GM10266 (cell line): Measurements from ENCODE around the gene KIF26A.

ENCODE experiments used
- DNase-seq: peaks from one replicate; pipeline ENCODE4 v3.0.0; 2012; ENCODE audit errors: extremely low spot score
- TF ChIP-seq, protein P1 (sequence below): IDR thresholded peaks from 2 replicates; pipeline ENCODE4 v1.5.1; 2012; ENCODE audit warnings: mild to moderate bottlenecking, low read depth; ENCODE audit not compliant: control insufficient read depth, insufficient read depth; ENCODE audit errors: missing control alignments

The KIF26A gene

DNA sequence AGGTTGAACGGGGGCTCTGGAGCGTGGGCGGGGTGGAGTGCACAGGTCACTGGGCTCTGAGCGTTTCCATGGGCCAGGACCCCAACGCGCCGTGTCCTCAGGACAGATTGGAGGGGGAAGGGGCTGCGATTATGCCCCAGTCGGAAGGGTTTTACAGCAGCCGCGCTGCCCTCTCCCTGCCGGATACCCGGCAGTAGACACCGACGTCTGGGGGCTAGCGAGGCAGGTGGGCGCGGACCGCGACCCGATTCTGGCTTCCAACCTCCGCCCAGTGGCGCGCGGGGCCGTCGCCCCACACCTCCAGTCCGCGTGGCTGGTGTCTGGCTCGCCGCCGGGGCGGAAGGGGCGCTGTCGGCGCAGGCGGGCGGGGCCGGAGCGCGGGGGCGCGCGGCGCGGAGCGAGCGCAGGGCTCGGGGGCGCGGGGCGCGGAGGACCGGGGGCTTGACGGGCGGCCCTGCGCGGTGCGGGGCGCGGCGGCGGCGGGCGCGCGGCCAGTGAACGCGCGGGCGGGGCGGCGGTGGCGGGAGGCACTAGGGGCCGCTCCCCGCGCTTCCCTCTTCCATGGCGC is 2.4 kb upstream of the KIF26A start:
- no peak for DNase-seq
- TF ChIP-seq, protein P1, sequence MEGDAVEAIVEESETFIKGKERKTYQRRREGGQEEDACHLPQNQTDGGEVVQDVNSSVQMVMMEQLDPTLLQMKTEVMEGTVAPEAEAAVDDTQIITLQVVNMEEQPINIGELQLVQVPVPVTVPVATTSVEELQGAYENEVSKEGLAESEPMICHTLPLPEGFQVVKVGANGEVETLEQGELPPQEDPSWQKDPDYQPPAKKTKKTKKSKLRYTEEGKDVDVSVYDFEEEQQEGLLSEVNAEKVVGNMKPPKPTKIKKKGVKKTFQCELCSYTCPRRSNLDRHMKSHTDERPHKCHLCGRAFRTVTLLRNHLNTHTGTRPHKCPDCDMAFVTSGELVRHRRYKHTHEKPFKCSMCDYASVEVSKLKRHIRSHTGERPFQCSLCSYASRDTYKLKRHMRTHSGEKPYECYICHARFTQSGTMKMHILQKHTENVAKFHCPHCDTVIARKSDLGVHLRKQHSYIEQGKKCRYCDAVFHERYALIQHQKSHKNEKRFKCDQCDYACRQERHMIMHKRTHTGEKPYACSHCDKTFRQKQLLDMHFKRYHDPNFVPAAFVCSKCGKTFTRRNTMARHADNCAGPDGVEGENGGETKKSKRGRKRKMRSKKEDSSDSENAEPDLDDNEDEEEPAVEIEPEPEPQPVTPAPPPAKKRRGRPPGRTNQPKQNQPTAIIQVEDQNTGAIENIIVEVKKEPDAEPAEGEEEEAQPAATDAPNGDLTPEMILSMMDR, result no peak

DNA sequence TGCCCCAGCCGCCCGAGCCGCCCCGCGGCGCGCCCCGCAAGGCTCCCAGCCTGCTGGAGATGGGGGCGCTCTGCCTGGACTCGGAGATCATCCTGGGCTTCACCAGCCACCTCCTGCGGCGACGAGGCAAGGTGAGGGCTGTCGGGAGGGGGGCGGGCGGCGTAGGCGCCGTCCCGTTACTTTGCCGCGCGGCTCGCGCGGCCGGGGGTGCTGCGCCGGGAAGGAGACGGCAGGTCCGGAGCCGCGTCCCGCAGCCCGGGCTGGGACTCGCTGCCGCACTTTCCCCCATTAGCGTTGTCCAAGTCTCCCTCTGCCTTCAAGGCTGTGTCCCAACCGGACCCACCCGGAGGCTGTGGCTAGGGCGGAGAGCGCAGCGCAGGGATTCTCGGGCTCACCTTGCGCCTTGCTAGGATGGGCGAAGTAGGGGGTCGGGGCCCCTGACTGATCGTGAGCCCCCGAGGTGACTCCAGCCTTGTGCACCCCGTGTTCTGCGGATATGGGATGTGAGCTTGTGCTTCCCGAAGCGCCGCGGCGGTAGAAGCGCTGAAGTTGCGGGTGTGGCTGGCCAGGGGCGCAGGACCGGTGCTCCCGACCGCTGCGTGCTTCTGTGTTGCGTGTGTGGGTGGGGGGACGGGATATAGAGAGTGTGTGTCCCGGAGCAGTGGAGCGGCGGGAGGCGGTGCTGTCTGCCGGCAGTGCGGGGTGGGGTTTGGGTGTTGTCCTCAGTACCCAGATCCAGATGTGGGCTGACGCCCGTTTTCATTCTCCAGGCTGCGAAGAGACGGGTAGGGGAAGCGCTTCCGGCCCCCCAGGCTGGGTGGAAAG is 1.7 kb upstream of the KIF26A start:
- TF ChIP-seq, protein P1, result no peak
- no peak for DNase-seq

DNA sequence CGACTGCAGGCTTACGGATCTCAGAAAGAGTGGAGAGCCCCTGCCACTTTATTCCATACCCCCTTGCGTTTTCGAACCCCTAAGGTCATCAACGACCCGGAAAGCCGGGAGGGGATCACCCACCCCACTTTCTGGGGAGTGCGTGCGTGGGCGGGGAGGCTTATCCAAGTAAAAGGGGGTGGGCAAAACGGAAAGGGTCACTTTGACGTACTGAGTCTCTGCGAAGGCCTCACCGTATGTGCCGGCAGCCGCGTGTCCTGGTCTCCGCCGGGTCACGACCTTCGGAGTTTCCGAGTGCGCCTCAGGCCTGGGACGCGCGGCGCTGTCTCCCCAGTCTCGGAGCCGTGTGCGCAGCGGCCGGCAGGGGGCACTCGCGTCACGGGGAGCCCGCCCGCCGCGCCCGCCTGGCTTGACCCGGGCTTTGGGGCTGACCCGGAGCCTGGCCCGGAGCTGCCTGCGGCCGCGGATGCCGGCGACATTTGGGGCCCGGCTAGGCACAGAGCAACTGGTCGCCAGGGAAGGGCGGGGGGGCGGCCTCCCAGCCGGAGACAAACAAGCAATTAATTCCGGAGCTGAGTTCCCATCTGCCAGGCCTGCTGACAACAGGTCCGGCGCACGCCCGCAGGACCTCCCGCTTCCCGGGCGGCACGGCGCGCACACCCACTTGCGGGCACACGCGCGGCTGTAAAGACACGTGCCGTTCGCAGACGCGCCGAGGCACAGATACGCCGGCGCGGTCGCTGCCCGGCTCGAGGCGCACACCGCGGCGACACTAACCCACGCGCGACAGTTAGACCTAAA is 890 bp upstream of the KIF26A start:
- DNase-seq, result peak; percentile 93
- TF ChIP-seq, protein P1, result peak; percentile 87

DNA sequence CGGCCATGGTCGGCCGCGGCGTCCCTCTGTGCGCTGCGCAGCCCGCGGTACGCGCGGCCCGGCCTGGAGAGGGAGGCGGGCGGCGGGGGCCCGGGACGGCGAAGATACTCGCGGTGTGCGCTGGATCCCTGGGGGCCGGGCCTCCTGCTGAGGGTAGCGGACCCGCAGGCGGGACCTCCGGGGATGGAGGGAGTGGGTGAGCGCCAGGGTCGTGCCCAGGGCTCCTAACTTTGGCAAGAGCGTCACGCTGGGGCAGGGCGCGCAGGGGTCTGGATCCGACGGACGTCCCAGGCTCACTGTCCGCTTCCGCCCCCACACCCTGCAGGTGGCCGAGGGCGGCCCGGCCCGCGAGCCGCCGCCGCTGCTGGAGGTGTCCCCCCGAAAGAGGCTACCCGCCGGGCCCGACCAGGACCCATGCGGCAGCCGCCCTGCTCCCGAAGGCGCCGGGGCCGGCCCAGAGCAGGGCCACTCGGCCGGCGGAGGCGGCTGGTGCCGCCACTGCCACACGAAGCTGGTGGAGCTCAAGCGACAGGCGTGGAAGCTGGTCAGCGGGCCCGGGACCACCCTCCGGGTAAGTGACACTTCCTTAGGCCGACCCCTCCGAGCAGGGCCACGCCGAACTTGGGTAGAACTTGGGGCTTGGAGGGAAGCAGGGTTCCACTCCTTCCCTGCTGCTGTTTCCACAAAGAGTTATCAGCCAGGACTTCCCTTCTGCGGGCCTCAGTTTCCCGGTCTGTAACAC is 502 bp downstream of the KIF26A start:
- TF ChIP-seq, protein P1, result no peak
- no peak for DNase-seq

DNA sequence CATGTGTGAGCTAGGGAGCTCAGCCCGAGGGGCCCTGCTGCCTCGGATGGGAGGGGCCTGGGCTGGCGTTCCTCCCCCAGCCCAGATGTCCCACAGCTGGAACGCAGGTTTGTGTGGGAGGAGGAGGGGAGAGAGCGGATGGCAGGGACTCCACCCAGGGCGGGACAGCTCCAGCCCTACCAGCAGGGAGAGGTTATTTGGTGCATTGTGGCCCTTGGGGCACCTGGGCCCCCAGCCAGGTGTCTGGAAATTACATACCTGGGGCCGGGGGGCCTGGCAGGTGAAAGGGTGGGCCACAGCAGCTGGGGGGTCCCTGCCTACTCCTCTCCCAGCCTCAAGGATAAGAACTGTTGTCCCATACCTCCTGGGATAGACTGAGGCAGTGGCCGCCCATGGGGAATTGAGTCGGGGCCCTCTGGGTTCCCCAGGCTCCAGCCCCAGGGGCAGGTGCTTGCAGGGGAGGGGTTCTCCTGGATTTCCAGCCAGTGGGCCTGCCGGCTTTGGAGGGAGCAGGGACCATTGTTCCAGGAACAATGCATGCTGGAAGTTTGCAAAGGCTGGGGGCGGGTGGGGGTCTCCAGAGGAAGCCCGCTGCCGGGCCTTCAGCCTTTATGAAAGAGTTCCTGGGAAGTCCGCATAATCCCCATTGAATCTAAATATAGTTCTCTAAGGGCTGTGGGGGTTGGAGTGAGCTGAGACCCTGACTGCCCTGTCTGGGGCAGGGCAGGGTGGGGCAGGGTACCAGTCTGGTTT is 1.2 kb downstream of the KIF26A start:
- DNase-seq, result no peak
- TF ChIP-seq, protein P1, result no peak

DNA sequence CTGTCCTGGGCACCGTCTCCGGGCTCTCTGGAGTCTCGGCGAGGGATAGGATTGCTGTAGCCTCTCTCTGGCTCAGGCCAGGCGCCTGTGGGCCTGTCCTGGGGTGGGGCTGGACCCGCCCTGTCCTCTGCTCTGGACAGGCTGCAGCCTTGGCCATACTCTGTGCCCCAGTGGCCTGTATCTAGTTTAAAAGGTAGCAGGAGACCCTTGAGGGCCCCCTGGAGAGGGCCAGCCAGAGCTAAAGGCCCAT is 1.8 kb downstream of the KIF26A start:
- TF ChIP-seq, protein P1, result no peak
- no peak for DNase-seq
